Measurements from ENCODE around the gene ATP13A3.
A peak's percentile ranks its signal among the peaks of the same experiment; 100 is the strongest.
"Not testable (repeated sequence)": the region's sequence is repeated elsewhere in the genome, so short reads cannot be mapped to it uniquely, and the experiment has no call there.

Gene ATP13A3

GRCh38 chr3:194500198-194500597 lies 13.4 kb upstream of the ATP13A3 start:
- no peak for DNase-seq (ENCODE audit: low read depth in 3 of 3, low spot score in 1 of 3)

- DNase-seq (ENCODE audit: low read depth in 3 of 3, low spot score in 1 of 3), result not testable (repeated sequence)
These were observed 12.7 kb upstream of the ATP13A3 start for GRCh38 chr3:194499516-194499915.

- no peak for DNase-seq (ENCODE audit: low read depth in 3 of 3, low spot score in 1 of 3)
These were observed 11.2 kb upstream of the ATP13A3 start for GRCh38 chr3:194497799-194498575.

- DNase-seq (ENCODE audit: low read depth in 3 of 3, low spot score in 1 of 3), result no peak
These were observed 9.6 kb upstream of the ATP13A3 start for GRCh38 chr3:194496217-194496919.

- no peak for DNase-seq (ENCODE audit: low read depth in 3 of 3, low spot score in 1 of 3)
These were observed 8.2 kb upstream of the ATP13A3 start for GRCh38 chr3:194494951-194495374.

GRCh38 chr3:194493995-194494927 lies 7.5 kb upstream of the ATP13A3 start:
- not testable (repeated sequence) for DNase-seq (ENCODE audit: low read depth in 3 of 3, low spot score in 1 of 3)

DNA sequence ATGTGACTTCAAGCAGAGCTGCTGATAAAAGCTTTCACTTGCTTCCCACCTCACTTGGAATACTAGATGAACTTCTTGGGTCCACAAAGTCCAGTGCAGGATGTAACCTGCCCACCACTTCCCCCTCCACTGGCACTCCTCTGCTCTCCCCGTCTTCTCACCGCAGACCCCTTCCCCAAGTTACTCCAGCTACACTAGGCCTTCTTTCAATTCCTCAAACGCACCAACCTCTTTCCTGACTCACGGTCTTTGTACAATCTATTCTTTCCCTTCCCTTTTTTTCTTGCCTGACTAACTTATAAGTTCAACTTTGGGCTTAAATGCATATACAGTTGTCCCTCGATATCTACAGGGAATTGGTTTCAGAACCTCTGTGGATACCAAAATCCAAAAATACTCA lies 5.2 kb upstream of the ATP13A3 start:
- DNase-seq (ENCODE audit: low read depth in 3 of 3, low spot score in 1 of 3), result no peak

GRCh38 chr3:194489736-194490612 lies 3.2 kb upstream of the ATP13A3 start:
- DNase-seq (ENCODE audit: low read depth in 3 of 3, low spot score in 1 of 3), result no peak

DNA sequence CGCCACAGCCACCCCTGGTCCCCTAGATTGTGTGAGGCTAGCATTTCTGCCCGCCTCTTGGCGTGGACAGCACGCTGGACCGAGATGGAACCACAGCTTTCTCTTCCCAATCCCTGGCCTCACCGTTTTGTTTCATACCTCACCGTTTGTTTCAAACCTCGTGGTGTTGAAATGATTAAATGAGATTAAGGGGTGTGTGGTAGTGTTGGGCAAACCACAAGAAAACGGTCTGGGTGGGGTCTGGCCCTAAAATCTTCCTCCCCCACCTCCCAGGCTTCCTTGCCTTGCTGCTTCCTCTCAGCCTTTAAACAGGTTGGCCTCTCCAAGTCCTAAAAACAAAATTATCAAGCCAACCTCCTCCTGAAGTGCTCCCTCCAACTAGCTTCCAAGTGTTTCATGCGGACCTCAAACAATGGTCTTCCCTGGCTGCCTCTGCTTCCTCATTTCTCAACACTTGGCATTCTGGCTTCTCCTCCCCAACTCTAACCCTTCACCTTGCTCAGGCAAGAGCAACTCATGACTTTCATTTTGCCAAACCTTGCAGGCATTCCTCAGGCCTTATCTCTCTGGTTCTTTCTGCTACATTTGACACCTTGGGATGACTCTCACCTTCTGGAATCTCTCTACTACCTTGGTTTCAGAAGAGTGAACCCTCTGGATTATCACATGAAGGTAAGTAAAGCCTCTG lies 1.4 kb upstream of the ATP13A3 start:
- DNase-seq (ENCODE audit: low read depth in 3 of 3, low spot score in 1 of 3), result no peak

GRCh38 chr3:194487289-194488054 lies 670 bp upstream of the ATP13A3 start:
- peak in 2 of 3 donors; percentile 11 to 18 for DNase-seq (ENCODE audit: low read depth in 3 of 3, low spot score in 1 of 3)

GRCh38 chr3:194485881-194486539 lies 792 bp downstream of the ATP13A3 start:
- peak; percentile 8 to 55 (median 37) for DNase-seq (ENCODE audit: low read depth in 3 of 3, low spot score in 1 of 3)

DNA sequence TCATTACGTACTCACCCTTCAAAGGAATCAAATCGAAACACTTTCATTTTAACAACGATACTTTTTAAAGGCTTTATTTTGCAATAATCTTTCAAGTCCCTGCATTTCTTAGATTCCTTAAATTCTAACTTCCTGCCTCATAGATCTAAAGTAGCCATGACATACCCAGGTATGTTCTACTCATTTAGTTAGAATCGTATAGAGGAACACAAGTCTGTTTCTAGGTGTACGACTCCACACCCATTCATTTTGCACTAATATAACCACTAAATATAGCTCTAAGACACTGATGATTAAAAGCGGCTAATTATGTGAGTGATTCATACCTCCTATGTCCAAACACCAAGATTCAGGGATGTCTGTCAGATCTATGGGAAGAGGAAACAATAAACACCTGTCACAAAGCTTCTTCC lies 1.3 kb downstream of the ATP13A3 start:
- DNase-seq (ENCODE audit: low read depth in 3 of 3, low spot score in 1 of 3), result no peak

DNA sequence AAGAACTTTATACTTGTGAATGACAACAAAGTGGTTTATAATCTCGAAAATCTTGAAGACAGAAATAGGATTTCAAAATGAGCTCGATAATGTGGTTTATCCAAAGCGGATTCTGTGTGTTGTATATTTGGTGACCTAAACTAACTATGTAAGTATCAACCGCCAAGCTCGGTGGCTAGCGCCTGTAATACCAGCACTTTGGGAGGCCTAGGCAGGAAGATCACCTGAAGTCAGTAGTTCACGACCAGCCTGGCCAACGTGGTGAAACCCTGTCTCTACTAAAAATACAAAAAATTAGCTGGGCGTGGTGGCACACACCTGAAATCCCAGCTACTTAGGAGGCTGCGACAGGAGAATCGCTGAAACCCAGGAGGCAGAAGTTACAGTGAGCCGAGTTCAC lies 2.2 kb downstream of the ATP13A3 start:
- no peak for DNase-seq (ENCODE audit: low read depth in 3 of 3, low spot score in 1 of 3)

GRCh38 chr3:194483850-194484249 lies 3.0 kb downstream of the ATP13A3 start:
- DNase-seq (ENCODE audit: low read depth in 3 of 3, low spot score in 1 of 3), result no peak

GRCh38 chr3:194482830-194483229 lies 4.0 kb downstream of the ATP13A3 start:
- not testable (repeated sequence) for DNase-seq (ENCODE audit: low read depth in 3 of 3, low spot score in 1 of 3)

DNA sequence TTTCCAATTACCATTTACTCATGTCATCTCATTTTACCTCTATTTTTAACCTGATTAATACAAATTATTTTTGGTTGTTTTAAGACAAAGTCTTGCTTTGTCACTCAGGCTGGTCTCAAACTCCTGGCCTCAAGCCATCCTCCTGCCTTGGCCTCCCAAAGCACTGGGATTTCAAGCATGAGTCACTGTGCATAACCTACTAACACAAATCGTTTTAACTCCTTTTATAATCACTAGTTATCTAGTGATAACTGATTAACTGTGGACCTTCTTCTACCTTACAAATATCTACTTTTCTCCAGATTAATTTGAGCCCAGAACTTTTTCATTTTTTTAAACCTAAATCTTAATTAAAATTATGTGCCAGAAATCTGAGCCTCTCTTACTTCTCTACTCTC lies 4.6 kb downstream of the ATP13A3 start:
- no peak for DNase-seq (ENCODE audit: low read depth in 3 of 3, low spot score in 1 of 3)

DNA sequence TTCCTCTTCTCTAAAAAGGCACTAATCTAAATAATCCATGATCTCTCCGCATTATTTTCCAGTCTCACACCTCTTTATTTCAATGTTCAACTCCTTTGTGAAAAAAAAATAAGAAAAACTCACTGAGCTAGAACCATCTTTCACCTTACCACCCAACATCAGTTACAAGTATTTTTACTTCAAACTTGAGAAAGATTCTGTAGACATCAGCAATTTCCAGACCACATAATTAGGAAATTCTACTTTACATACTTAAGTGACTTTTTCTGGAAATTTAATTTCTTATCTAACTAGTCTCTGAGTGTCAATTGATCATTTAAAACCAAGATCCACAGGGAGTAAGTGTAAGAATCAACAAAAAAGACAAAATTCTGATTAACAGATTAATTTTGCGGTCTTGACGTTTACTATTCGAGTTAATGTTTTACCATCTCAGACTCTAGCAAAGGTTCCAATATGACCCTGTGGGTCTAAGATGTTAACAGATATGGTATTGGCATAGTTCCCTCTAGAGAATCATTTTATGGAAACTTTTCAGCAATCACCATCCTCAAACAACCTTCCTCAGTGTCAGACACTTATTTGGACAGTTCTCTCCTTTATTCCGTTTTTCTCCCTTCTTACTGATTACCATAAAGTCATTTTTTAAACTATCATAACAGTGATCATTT lies 5.1 kb downstream of the ATP13A3 start:
- DNase-seq (ENCODE audit: low read depth in 3 of 3, low spot score in 1 of 3), result no peak

DNA sequence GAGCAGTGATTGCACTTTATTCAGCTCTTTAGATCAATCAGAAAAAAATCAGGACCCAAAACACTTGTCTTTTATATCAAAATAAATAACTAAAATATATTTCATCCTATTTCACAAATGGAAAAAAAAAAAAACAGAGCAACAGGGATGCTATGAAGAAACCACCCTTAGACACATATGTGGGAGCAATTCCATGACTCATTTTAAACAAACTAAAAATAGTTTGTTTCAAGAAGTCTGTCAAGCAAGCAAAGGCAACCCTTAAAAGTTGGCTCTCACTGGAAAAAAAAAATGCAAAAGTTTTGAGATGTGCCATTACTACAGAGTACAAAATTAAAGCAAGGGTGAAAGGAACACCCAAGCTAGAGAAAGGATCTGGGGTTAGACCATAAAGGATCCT lies 5.7 kb downstream of the ATP13A3 start:
- no peak for DNase-seq (ENCODE audit: low read depth in 3 of 3, low spot score in 1 of 3)

Data from stimulated activated CD4-positive, alpha-beta T cell treated with anti-CD3 and anti-CD28 coated beads, TNF-alpha, amount 100 ng/mL, for 1 hour (primary cell).